DMS153 treated with DMSO at 0.1 percent for 48 hours (cell line): ENCODE results near the gene RNF113B.
A peak's percentile ranks its signal among the peaks of the same experiment; 100 is the strongest.

Experiments
- DNase-seq: peaks from one replicate; lab custom pipeline; 2025; ENCODE audit not compliant: unreplicated experiment; lab: John Stamatoyannopoulos, UW

RNF113B gene

DNA sequence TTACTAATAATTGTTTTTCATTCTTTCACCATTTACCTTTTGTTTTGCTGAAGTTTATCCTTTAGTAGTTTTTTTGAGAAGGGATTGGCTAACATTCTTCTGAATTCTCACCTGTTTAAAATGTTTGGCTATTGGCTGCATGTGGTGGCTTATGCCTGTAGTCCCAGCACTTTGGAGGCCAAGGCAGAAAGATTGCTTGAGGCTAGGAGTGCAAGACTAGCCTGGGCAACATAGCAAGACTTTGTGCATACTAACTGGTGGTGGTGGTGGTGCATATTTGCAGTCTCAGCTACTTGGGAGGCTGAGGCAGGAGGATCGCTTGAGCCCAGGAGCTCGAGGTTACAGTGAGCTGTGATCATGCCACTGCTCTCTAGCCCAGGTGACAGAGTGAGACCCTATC, 27.5 kb upstream of the RNF113B start:
- no peak for DNase-seq

DNA sequence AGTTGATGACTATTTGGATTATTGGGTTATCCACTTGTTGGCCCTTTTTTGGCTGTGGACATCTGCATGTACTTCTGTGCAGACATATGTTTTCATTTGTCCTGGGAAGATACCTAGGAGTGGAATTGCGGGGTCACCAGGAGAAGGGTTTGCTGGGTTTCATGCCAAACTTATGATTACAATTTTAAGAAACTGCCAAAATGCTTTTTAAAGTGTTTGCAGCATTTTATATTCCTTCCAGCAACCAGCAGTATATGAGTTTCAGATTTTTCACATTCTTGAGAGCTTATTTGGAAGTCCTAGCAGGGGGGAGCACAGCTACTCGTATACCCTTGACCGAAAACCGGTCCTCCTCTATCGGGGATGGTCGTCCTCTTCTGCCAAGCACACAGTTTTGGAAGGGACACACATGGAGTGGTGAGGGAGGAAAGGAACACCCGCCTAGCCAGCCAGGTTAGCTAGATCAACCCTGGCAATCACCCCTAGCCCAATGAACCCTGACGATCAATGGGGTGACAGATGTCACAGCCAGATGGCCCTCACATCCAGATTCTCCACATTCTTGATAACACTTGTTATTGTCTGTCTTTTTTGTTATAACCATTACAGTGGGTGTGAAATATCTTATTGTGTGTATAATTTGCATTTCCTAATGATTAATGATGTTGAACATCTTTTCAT, 26.7 kb upstream of the RNF113B start:
- DNase-seq = no peak

DNA sequence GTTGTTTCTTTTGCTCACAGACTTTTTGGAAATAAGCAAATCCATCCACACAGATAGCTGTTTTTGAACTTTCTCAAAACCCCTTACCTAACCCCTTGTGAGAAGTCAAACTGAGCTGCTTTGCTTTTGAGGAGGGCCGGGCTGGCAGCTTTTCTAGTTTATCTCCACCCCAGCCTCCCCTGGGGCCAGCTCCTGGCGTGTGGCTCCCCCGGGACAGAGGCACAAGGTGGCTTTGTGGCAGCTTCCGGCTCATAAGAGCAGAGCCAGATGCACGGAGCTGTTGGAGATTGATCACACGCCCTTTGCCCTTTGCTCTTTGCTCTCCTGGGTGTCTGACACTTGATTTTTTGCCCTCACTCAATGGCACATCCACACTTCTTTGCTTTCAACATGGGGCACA, 24.9 kb upstream of the RNF113B start:
- DNase-seq = peak; percentile 26

- no peak for DNase-seq
These were observed 24.1 kb upstream of the RNF113B start for GRCh38 chr13:98201189-98201588.

DNA sequence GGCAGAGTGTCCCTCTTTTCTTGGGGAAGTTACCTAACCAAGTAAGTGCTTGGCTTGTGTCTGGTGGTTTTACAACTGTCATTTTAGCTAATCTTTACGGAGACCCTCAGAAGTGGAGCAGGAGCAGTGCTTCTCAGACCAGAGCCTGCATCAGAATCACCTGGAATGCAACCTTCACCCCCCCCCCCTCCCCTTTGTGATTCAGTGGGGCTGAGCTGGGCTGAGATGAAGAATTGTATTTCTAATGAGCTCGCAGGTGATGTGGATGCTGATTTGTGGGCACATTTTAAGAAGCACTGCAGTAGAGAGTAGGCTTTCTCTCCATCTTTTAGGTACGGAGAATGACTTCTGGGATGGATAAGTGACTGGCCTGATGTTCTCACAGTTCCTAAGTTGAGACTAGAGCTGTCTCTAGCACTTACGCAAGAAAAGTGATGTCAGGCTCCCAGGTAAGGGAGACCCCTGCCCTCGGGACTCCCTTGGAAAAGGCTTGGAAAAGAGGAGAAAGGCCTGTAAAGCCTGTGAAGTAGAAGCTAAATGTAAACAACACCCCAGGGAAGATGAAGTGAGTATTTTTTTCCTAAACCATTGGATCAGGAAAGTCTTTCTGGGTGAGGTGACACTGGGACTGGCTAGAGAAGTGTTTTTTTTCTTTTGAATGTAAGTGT, 23.3 kb upstream of the RNF113B start:
- no peak for DNase-seq

DNA sequence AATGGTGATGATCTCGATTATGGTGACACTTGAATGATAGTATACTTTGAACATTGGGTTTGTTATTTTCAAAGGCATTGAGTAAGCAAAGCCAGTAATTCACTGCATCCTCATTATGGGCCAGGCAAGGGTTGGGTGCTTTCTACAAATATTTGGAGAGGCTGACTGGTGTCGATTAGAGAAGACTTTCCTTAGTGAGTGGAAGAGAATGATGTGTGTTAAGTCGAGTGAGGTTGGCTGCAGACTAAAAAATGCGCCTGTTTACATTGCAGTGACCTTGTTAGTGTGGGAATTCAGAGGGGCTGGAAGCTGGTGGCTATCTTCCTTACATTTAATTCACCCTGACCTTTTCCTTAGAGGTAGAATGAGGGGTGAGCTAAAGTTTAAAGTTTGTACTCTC, 22.4 kb upstream of the RNF113B start:
- peak; percentile 64 for DNase-seq

- no peak for DNase-seq
These were observed 21.6 kb upstream of the RNF113B start for GRCh38 chr13:98198683-98199082.

DNA sequence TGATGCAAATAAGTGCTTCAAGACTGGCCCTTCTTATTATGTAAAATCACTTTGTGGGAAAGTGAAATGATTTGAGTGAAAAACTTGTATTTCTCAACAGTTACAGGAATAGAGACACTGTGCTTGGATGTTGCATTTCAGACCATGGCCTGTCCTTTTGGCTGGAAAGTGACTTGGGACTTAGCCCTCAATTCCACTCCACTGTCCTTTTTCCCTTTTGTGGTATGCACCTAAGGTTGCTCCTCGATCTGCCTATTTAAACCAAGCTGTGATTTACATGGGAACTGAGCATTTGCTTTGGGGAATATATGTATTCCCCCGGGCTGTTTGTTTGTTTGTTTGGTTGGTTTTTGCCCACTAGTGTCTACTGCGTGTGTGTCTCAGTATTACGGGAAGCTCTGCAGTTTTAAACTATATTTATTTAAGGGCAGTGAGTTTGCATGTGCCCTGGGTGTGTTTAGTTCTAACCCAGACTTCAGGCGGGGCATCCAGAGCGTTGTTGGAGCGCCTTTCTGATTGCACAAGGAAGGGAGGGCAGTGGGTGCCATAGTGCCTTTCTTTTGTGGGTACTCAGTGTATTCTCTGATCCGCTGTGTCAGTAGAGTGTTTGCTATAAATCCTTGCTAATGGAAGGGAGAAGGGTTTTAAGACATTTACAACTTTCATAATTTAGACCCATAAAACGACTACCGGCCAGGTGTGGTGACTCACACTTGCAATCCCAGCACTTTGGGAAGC, 18.2 kb upstream of the RNF113B start:
- DNase-seq = peak; percentile 27

- no peak for DNase-seq
These were observed 14.9 kb upstream of the RNF113B start for GRCh38 chr13:98192008-98192407.

DNA sequence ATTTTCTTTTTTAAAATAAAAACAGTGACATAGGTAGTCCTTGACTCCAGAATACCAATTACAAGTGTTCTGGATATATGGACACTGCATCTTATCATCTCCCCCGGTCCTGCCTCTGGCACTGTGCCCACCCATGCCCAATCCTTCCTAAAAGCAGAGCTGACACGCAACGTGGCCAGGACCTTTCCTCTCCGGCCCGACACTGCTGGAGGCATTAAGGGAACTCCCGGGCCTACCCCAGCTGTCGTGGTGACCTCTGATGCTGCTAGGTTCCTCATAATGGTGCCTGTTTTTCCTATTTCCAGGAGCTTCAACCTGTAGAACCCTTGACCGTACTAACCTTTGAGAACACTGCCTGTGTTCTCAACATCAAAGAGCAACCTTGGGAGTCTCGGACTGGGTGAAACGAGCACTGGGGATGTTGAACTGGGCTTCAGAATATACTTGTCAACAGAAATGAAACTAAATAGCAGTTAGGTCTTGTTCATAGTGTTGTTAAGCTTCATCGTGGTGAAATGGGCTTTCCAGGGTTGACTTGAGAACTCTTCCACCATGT, 13.9 kb upstream of the RNF113B start:
- DNase-seq = no peak

DNA sequence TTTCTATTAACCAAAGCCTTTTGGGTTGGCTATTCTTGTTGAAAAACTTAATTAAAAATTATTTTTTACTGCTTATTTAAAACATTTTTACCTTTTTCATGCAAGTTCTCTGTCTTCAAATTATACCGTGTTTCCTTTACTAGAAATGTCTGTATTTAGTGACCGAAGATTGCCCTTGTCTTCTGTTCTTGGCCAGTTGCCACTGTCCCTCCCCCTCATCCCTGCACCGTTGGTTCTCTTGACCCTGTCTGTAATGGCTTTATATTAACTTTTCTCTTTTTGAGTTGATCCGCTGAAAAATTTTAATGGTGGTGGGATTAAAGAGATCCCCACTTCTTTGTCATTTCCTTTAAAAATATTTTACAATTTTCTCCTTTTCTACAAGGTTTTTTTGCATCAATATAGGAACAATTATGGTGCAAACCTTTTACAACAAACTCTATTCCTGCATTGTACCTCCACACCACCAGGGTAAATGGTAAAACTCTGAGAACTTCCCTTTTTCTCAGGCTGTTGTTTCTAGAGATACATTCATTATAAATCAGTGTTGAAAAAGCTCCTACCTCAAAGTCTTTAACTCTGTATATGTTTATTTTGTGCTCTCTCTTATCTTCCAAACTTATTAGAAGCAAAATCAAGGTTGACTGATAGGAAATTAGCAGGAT, 12.9 kb upstream of the RNF113B start:
- no peak for DNase-seq

- DNase-seq = no peak
These were observed 11.6 kb upstream of the RNF113B start for GRCh38 chr13:98188544-98189166.

GRCh38 chr13:98187965-98188261, 10.8 kb upstream of the RNF113B start:
- no peak for DNase-seq

GRCh38 chr13:98187155-98187964, 10.3 kb upstream of the RNF113B start:
- DNase-seq = no peak

DNA sequence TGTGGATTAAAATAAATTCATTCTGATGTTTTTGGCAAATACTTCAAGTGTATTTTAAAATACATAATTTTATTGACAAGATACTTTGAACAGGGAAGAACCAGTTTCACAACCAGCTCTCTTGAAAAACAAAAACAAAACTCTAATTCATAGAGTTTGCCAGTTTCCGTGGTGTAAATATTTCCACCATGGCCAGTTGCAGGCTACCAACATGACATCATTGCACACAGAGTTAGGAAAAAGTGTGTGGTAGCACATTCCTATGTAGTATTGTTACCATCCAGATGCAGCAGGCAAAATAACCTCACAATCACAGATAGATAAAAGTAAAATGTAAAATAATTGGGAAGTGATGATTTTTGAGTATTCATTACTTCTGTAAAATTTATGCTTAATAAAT, 7.7 kb upstream of the RNF113B start:
- no peak for DNase-seq

DNA sequence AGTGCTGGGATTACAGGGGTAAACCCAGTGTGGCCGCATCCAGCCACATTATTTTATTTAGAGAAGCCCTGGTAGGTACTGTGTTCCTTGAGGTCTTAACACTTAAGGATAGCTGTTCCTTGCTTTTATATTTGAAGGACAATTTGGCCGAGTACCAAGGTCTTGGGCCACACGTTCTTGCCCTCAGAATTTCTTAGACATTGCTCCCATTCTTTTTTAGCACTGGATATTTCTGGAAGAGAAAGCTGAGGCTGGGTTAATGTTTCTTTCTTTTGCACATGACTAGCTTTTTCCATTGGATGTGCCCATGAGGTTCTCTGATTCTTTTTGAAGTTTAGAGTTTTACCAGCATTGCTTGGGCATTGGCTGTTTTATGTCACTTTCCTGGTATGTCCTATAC, 5.5 kb upstream of the RNF113B start:
- DNase-seq = no peak

DNA sequence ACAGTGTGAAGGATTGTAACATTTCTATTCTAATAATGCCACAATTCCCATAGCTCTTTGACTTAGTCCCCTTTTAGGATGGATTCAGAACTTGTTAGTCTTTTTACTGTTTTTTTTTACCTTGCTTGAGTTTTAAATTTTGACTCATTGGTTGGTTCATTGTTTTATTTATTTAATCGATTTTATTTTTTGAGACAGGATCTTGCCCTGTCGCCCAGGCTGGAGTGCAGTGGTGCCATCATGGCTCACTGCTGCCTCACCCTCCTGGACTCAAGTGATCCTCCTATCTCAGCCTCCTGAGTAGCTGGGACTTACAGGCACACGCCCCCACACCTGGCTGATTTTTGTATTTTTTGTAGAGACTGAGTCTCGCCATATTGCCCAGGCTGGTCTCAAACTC, 5.1 kb upstream of the RNF113B start:
- no peak for DNase-seq

- DNase-seq = no peak
These were observed 4.2 kb upstream of the RNF113B start for GRCh38 chr13:98181111-98181815.

- no peak for DNase-seq
These were observed 3.0 kb upstream of the RNF113B start for GRCh38 chr13:98180092-98180491.

DNA sequence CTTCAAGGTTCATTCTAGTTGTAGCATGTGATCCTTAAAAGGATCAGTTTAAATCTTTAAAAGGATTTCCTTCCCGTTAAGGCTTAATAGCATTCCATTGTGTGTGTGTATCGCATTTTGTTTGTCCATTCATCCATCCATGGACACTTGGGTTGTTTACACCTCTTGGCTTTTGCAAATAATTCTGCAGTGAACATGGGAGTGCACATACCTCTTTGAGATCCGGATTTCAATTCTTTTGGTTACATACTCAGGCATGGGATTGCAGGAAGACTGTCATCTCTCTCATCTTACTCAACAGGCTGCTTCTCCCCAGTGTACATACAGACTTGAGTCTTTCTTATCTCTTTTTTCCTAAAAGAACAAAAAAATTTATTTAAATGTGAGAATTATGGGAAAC, 1.2 kb downstream of the RNF113B start:
- no peak for DNase-seq
